Vagina (tissue), 2 donors: ENCODE measurements around the gene VSTM4.

Experiments used
- POLR2A ChIP-seq, 2 donors: fragments of 450-650 bp; IDR thresholded peaks; one replicate each; pipeline ENCODE4 v1.6.1; 2017; ENCODE audit warnings: antibody characterized with exemption in 2 of 2, mild to moderate bottlenecking in 2 of 2, moderate library complexity in 2 of 2
- POLR2AphosphoS5 ChIP-seq, 2 donors: sonication (generic); formaldehyde crosslinking; IDR thresholded peaks; one replicate each; pipeline ENCODE4 v1.9.0; 2017; ENCODE audit warnings: antibody characterized with exemption in 2 of 2, mild to moderate bottlenecking in 2 of 2, low read depth in 1 of 2; ENCODE audit not compliant: insufficient read depth in 1 of 2
- TF ChIP-seq, protein P1 (sequence below), 3 experiments: fragments of 450-650 bp in 2 of 3; fragments of 200-600 bp in 1 of 3; sonication (generic) in 1 of 3; IDR thresholded peaks; one replicate each; pipeline ENCODE4 v1.5.1; 2017 to 2019; ENCODE audit warnings: antibody characterized with exemption in 3 of 3, mild to moderate bottlenecking in 2 of 3, moderate library complexity in 2 of 3

DNA sequence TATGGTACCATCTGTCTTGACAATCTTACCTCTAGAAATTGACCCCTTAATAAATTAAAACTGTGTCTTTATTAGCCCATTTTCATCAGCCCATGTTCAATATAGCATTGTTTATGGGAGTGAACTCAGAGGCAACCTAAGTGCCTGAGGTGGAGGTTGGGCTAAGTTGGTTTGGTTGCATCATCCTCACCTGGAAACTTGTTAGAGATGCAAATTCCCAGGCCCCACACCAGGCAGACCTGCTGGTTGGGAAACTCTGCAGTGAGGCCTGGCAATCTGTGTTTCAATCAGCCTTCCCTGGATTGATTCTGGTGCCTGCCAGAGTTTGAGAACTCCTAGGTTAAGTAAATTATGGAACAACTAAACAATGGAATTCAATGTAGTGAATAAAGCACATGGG is 27.9 kb upstream of the VSTM4 start:
- TF ChIP-seq POLR2AphosphoS5 (IDR thresholded peaks at IDR 0.05; ENCODE audit: insufficient read depth in 1 of 2, low read depth in 1 of 2) (no peak), POLR2A (IDR thresholded peaks at IDR 0.05) (no peak)
- TF ChIP-seq, protein P1, sequence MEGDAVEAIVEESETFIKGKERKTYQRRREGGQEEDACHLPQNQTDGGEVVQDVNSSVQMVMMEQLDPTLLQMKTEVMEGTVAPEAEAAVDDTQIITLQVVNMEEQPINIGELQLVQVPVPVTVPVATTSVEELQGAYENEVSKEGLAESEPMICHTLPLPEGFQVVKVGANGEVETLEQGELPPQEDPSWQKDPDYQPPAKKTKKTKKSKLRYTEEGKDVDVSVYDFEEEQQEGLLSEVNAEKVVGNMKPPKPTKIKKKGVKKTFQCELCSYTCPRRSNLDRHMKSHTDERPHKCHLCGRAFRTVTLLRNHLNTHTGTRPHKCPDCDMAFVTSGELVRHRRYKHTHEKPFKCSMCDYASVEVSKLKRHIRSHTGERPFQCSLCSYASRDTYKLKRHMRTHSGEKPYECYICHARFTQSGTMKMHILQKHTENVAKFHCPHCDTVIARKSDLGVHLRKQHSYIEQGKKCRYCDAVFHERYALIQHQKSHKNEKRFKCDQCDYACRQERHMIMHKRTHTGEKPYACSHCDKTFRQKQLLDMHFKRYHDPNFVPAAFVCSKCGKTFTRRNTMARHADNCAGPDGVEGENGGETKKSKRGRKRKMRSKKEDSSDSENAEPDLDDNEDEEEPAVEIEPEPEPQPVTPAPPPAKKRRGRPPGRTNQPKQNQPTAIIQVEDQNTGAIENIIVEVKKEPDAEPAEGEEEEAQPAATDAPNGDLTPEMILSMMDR (IDR thresholded peaks at IDR 0.05) = no peak
